CD4-positive, alpha-beta T cell (primary cell): ENCODE measurements around the gene GPR68. TPM values are rescaled to one million over a fixed set of nuclear protein-coding genes. Genes with fewer than 3 reads are reported as not detected.
"Not testable (repeated sequence)": the region's sequence is repeated elsewhere in the genome, so short reads cannot be mapped to it uniquely, and the experiment has no call there.

Experiments
- ATAC-seq: fragments of 200-7000 bp; cut with Tn5 transposase; one replicate; pipeline ENCODE4 v1.10.0; 2022; ENCODE audit warnings: mild to moderate bottlenecking; ENCODE audit not compliant: poor library complexity
- CTCF ChIA-PET: fragments of 350-600 bp; sonication (Branson Sonifier 250); formaldehyde crosslinking; loops from one replicate; lab custom pipeline; 2021; ENCODE audit warnings: antibody characterized with exemption, inconsistent platforms; lab: Charles Lee
- POLR2A ChIA-PET: fragments of 350-600 bp; sonication (Branson Sonifier 250); formaldehyde crosslinking; loops from one replicate; lab custom pipeline; 2021; ENCODE audit warnings: antibody characterized with exemption, inconsistent platforms; lab: Charles Lee
- DNase-seq, 14 experiments: peaks; one replicate each; pipeline ENCODE4 v3.0.0-alpha.2; 2013 to 2020; ENCODE audit warnings: mixed read lengths in 2 of 14
- H3K27ac ChIP-seq, 2 donors: one replicate each; pipeline versions ENCODE4 v1.5.1 to v1.7.0; 2013; ENCODE audit warnings: low read length in 2 of 2, low read depth in 1 of 2, mild to moderate bottlenecking in 1 of 2
- H3K27me3 ChIP-seq, 2 experiments: 1 replicate in 1 of 2; 2 replicates in 1 of 2; pipeline versions ENCODE4 v1.6.1 to v1.7.0; 2013; ENCODE audit warnings: low read length in 2 of 2, control low read depth in 1 of 2, mild to moderate bottlenecking in 1 of 2, moderate library complexity in 1 of 2; ENCODE audit not compliant: insufficient read depth in 2 of 2, control insufficient read depth in 1 of 2
- H3K36me3 ChIP-seq: one replicate; pipeline ENCODE4 v1.6.1; 2013; ENCODE audit warnings: low read length, control low read depth; ENCODE audit not compliant: insufficient read depth
- H3K4me1 ChIP-seq: one replicate; pipeline ENCODE4 v1.6.1; 2013; ENCODE audit warnings: low read length, control low read depth; ENCODE audit not compliant: insufficient read depth
- H3K4me3 ChIP-seq: one replicate; pipeline ENCODE4 v1.5.1; 2013; ENCODE audit warnings: mild to moderate bottlenecking, low read length, moderate library complexity
- H3K9me3 ChIP-seq, 2 experiments: 1 replicate in 1 of 2; 2 replicates in 1 of 2; pipeline versions ENCODE4 v1.6.1 to v1.7.0; 2013; ENCODE audit warnings: low read length in 2 of 2, mild to moderate bottlenecking in 2 of 2, control low read depth in 1 of 2, moderate library complexity in 1 of 2; ENCODE audit not compliant: control insufficient read depth in 1 of 2, insufficient read depth in 1 of 2
- H3K27ac Mint-ChIP-seq: one replicate; pipeline ENCODE4 v1.8.0; 2020; ENCODE audit warnings: mixed read lengths
- H3K27me3 Mint-ChIP-seq: one replicate; pipeline ENCODE4 v1.8.0; 2021; ENCODE audit warnings: mixed read lengths
- H3K36me3 Mint-ChIP-seq: one replicate; pipeline ENCODE4 v1.8.0; 2021; ENCODE audit warnings: low read depth, mixed read lengths
- H3K4me1 Mint-ChIP-seq: one replicate; pipeline ENCODE4 v1.8.0; 2021; ENCODE audit warnings: low read depth, mixed read lengths
- H3K4me3 Mint-ChIP-seq: one replicate; pipeline ENCODE4 v1.8.0; 2020; ENCODE audit warnings: mild to moderate bottlenecking, mixed read lengths
- H3K9me3 Mint-ChIP-seq: one replicate; pipeline ENCODE4 v1.8.0; 2020; ENCODE audit warnings: mixed read lengths
- intact Hi-C, 2 experiments: fragments of 100-400 bp; cut with DNase I in 1 of 2; cut with micrococcal nuclease in 1 of 2; formaldehyde crosslinking; loops; one replicate each; pipeline versions ENCODE4 v1.15.1 to v1.9.0; 2023 to 2025; cut with DNase I, micrococcal nuclease
- total RNA-seq, 174 experiments: library from RNA in 2 of 174; stranded (reverse) in 2 of 174; gene quantifications; one replicate each; pipeline ENCODE4 v1.2.3 and lab custom pipeline; 2021 to 2026
- TF ChIP-seq, protein P1 (sequence below): fragments of 200-600 bp; IDR thresholded peaks from one replicate; pipeline ENCODE4 v1.8.0; 2022; ENCODE audit warnings: antibody characterized with exemption, mild to moderate bottlenecking

GPR68 gene
- total RNA-seq, 2 experiments from 2014 or later = 2.8 to 2.9 TPM

DNA sequence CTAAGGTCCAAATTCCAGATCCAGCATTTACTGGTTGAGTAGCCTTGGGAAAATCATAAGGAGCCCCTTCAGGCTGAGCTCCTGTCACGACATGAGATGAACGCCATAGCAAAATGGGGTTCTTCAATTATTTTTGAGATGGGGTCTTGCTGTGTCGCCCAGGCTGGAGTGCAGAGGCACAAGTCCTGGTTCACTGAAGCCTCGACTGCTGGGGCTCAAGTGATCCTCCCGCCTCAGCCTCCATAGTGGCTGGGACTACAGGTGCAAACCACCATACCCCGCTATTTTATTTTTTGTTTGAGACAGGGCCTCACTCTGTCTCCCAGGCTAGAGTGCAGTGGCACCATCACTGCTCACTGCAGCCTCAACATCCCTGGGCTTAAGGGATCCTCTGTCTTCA lies 25.7 kb upstream of the GPR68 start:
- H3K36me3 ChIP-seq = peaks cover 52% of the 10 kb centered on the region
- DNase-seq = no peak
- TF ChIP-seq, protein P1, sequence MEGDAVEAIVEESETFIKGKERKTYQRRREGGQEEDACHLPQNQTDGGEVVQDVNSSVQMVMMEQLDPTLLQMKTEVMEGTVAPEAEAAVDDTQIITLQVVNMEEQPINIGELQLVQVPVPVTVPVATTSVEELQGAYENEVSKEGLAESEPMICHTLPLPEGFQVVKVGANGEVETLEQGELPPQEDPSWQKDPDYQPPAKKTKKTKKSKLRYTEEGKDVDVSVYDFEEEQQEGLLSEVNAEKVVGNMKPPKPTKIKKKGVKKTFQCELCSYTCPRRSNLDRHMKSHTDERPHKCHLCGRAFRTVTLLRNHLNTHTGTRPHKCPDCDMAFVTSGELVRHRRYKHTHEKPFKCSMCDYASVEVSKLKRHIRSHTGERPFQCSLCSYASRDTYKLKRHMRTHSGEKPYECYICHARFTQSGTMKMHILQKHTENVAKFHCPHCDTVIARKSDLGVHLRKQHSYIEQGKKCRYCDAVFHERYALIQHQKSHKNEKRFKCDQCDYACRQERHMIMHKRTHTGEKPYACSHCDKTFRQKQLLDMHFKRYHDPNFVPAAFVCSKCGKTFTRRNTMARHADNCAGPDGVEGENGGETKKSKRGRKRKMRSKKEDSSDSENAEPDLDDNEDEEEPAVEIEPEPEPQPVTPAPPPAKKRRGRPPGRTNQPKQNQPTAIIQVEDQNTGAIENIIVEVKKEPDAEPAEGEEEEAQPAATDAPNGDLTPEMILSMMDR = no peak
- ATAC-seq = no peak
- peaks cover 60% of the 10 kb centered on the region for H3K36me3 Mint-ChIP-seq
- H3K4me3 Mint-ChIP-seq = no peak overlapping the region
- H3K9me3 Mint-ChIP-seq = no peaks in the 10 kb centered on the region
- POLR2A ChIA-PET = no interaction called here
- CTCF ChIA-PET = no interaction called here
- H3K27me3 Mint-ChIP-seq = no peaks in the 10 kb centered on the region
- H3K4me3 ChIP-seq = no peak overlapping the region
- no peaks in the 10 kb centered on the region for H3K27me3 ChIP-seq
- H3K4me1 Mint-ChIP-seq = peaks cover 26% of the 10 kb centered on the region
- no peaks in the 10 kb centered on the region for H3K9me3 ChIP-seq
- H3K27ac ChIP-seq = no peak overlapping the region
- peaks cover 3% of the 10 kb centered on the region for H3K4me1 ChIP-seq
- peak overlapping the region; percentile 39 for H3K27ac Mint-ChIP-seq
- intact Hi-C loops = no loop called here

DNA sequence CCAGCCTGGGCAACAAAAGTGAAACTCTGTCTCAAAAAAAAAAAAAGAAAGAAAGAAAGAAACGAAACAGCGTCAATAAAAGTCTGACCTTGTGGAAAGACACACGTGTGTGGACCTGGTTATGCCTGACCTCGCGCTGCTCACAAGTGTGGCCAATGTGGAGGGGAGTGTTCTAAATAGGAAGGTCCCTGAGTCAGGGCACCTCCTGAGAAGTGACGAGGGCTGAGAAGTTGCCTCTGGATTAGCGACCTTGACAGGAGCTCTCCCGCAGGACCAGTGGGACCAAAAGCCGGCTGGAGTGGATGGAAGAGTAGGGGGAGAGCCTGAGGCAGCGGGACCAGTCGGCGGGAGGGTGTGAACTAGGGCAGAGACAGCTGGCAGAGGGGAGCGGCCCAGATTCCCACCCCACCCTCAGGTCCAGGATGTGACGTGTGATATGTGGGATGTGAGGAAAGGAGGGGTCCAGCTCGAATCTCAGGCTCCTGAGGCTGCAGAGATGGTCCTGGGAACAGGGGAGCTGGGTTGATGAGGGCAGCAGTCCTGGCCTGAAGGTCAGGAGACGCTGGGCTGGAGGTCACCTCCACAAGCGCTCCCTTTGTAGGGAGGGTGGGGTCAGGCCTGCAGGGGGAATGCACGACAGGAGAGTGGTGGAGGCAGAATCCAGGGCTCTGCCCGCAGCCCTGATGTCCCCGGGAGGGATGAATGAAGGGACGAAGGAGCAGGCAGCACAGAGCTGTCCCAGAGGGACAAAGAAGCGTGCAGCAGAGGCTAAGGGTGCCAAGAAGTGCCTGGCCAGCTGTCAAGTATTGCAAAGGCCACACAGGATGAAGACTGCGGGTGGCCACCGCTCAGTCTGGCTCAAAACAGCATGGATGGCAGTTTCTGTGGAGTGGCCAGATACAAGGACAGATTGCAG lies 24.8 kb upstream of the GPR68 start:
- Histone ChIP-seq H3K27ac (peak overlapping the region in 1 of 2 donors; percentile 4), H3K9me3 (no peaks in the 10 kb centered on the region), H3K4me1 (peaks cover 10% of the 10 kb centered on the region), H3K4me3 (no peak overlapping the region), H3K36me3 (peaks cover 43% of the 10 kb centered on the region), H3K27me3 (no peaks in the 10 kb centered on the region)
- Mint-ChIP-seq H3K4me3 (no peak overlapping the region), H3K9me3 (no peaks in the 10 kb centered on the region), H3K36me3 (peaks cover 52% of the 10 kb centered on the region), H3K27ac (peak overlapping the region; percentile 70), H3K27me3 (no peaks in the 10 kb centered on the region), H3K4me1 (peaks cover 26% of the 10 kb centered on the region)
- no peak for ATAC-seq
- POLR2A ChIA-PET = no interaction called here
- TF ChIP-seq, protein P1 = no peak
- peak in 1 of 14 experiments; percentile 11 for DNase-seq
- CTCF ChIA-PET = interaction anchor here (1.2 kb wide), 1 partner anchor 92 kb away, joined by 3 read pairs; no protein-coding TSS in a partner anchor
- intact Hi-C loops = loop anchor here in 1 of 2 experiments (5.0 kb wide), 1 partner anchor 92 kb away; no protein-coding TSS in a partner anchor

DNA sequence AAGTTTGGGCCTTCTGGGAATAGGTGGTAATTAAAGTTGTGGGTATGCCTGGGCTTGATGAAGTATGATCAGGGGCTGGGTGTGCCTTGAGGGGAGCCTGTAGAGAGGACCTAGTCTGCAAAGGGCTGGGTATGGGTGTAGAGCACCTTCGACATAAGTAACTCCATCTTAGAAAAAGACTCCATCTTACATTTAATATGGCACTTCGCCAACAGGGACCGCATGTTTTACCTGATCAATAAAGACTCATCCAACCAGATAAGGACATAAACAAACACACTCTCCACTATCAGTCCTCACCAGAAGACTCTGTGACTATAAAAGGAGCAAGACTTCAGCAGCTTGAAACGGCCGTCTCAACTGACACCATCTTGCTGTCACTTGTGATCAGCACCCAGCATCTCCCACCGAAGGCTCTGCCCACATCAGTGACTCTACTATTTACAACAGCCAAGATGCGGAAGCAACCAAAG lies 23.5 kb upstream of the GPR68 start:
- intact Hi-C loops = loop anchor here in 1 of 2 experiments (5.0 kb wide), 1 partner anchor 91 kb away; no protein-coding TSS in a partner anchor
- no peak overlapping the region for H3K4me3 Mint-ChIP-seq
- Histone ChIP-seq H3K27ac (no peak overlapping the region), H3K4me3 (no peak overlapping the region), H3K27me3 (no peaks in the 10 kb centered on the region), H3K36me3 (peaks cover 30% of the 10 kb centered on the region), H3K4me1 (peaks cover 23% of the 10 kb centered on the region), H3K9me3 (no peaks in the 10 kb centered on the region)
- CTCF ChIA-PET = no interaction called here
- ATAC-seq (no peak), DNase-seq (no peak)
- peak overlapping the region; percentile 4 for H3K27ac Mint-ChIP-seq
- no peaks in the 10 kb centered on the region for H3K9me3 Mint-ChIP-seq
- H3K36me3 Mint-ChIP-seq = peaks cover 40% of the 10 kb centered on the region
- no peaks in the 10 kb centered on the region for H3K27me3 Mint-ChIP-seq
- POLR2A ChIA-PET = interaction anchor here (2.4 kb wide), 1 partner anchor 24 kb away, joined by 14 read pairs; the partner anchor contains the start of gene GPR68
- H3K4me1 Mint-ChIP-seq = peaks cover 38% of the 10 kb centered on the region
- TF ChIP-seq, protein P1 = no peak

- POLR2A ChIA-PET = interaction anchor here (1.0 to 2.4 kb wide), 2 partner anchors 15 to 22 kb away, joined by 4 to 14 read pairs; partner anchors contain the start of gene GPR68
- Mint-ChIP-seq H3K36me3 (peaks cover 26% of the 10 kb centered on the region), H3K27ac (peak overlapping the region; percentile 24), H3K4me1 (peaks cover 52% of the 10 kb centered on the region)
- peaks cover 14% of the 10 kb centered on the region for H3K36me3 ChIP-seq
- intact Hi-C loops = loop anchor here in 1 of 2 experiments (5.0 kb wide), 1 partner anchor 89 kb away; no protein-coding TSS in a partner anchor
- H3K27me3 Mint-ChIP-seq, ATAC-seq, H3K4me3 Mint-ChIP-seq, H3K9me3 ChIP-seq, CTCF ChIA-PET, DNase-seq, H3K9me3 Mint-ChIP-seq, H3K27ac ChIP-seq, H3K4me3 ChIP-seq, H3K27me3 ChIP-seq: not testable (repeated sequence)
- peaks cover 26% of the 10 kb centered on the region for H3K4me1 ChIP-seq
These were observed 21.8 kb upstream of the GPR68 start for GRCh38 chr14:91266276-91266675.
